DOHH2 (cell line): ENCODE results near the gene IL36RN.

ENCODE experiments used
- CTCF ChIP-seq: fragments of 200-600 bp; sonication (generic); IDR thresholded peaks from one replicate; pipeline ENCODE4 v1.5.1; 2014; ENCODE audit warnings: antibody characterized with exemption, mild to moderate bottlenecking, low read depth, low read length; ENCODE audit not compliant: poor library complexity, severe bottlenecking
- EZH2phosphoT487 ChIP-seq: fragments of 200-600 bp; sonication (generic); IDR thresholded peaks from 2 replicates; pipeline ENCODE4 v1.6.1; 2017; ENCODE audit warnings: borderline replicate concordance, mild to moderate bottlenecking, antibody characterized with exemption, low read length, moderate library complexity, mixed read lengths

- TF ChIP-seq CTCF (no peak), EZH2phosphoT487 (no peak)
Observed at GRCh38 chr2:113058411-113058994, 495 bp upstream of the IL36RN start.
